T-helper 1 cell treated with Interleukin-12 subunit alpha and Interleukin-12 subunit beta and Interleukin-4 antibody, amounts not matched to agents 30 μg/mL and 1 μg/mL, for 36 hours (primary cell): ENCODE results near the gene SERPINB6.
"Not testable (repeated sequence)": the region's sequence is repeated elsewhere in the genome, so short reads cannot be mapped to it uniquely, and the experiment has no call there.

ENCODE experiments used
- H3K27ac Mint-ChIP-seq: one replicate; pipeline ENCODE4 v1.8.0; 2021; ENCODE audit warnings: mild to moderate bottlenecking, mixed read lengths
- H3K27me3 Mint-ChIP-seq: one replicate; pipeline ENCODE4 v1.8.0; 2021; ENCODE audit warnings: low read depth, mixed read lengths
- H3K36me3 Mint-ChIP-seq: one replicate; pipeline ENCODE4 v1.8.0; 2021; ENCODE audit warnings: low read depth, mixed read lengths
- H3K4me1 Mint-ChIP-seq: one replicate; pipeline ENCODE4 v1.8.0; 2021; ENCODE audit warnings: low read depth, mixed read lengths
- H3K4me3 Mint-ChIP-seq: one replicate; pipeline ENCODE4 v1.8.0; 2021; ENCODE audit warnings: mild to moderate bottlenecking, moderate library complexity, mixed read lengths
- H3K9me3 Mint-ChIP-seq: one replicate; pipeline ENCODE4 v1.8.0; 2021; ENCODE audit warnings: mixed read lengths

SERPINB6 gene

DNA sequence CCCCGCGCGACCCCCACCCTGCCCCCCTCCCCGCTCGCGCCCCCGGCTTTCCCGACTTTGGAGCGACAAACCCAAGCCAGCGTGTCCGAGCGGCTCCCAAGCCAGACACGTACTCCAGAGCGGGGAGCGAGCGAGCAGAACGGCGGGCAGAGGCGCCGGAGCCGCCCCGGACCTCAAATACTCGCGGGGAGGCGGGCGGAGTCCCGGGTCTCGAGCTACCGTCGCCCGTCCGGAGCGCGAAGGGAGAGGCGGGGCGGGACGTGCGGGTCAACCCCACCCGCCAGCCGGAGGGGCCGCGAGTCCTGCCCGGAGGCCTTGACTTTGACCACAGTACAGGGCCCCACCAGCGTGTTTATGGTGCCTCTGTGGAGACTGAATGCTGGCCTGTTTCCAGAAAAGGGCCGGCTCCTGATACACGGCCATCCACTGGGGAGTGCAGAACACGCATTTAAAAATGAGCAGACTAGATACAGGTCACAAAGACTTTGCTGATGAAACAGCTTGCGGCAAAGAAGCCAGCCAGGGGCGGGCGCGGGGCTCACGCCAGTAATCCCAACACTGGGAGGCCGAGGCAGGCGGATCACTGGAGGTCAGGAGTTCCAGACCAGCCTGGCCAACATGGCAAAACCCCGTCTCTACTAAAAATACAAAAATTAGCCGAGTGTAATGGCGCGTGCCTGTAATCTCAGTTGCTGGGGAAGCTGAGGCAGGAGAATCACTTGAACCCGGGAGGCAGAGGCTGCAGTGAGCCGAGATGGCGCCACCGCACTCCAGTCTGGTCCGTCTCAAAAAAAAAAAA, at the start of gene SERPINB6:
Gene SERPINB6, minus strand, starts transcription at position 148 of the 799 bp plus-strand sequence. CDS start 12,235 bp downstream, outside the sequence.
- Mint-ChIP-seq H3K27me3 (peaks cover 72% of the 10 kb centered on the region), H3K27ac (peak within 1 kb of the TSS; percentile 69), H3K4me3 (peak within 1 kb of the TSS; percentile 82), H3K36me3 (peaks cover 8% of the 10 kb centered on the region), H3K9me3 (no peaks in the 10 kb centered on the region), H3K4me1 (peaks cover 12% of the 10 kb centered on the region)

DNA sequence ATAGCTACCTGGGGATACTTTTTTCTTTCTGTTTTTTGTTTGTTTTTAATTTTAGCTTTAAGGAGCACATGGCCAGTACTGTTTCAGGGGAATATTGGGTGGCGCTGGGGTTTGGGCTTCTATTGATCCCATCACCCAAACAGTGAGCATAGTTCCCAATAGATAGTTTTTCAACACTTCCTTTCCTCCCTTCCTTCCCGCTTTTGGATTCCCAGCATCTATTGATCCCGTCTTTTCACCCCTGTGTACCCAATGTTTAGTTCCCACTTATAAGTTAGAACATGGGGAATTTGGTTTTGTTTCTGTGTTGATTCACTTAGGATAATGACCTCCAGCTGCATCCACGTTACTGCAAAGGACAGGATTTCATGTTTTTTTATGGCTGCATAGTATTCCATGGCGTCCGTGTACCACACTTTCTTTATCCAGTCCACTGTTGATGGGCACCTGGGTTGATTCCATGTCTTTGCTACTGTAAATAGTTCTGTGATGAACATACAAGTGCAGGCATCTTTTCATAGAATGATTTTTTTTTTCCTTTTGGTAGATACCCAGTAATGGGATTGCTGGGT, 48.5 kb upstream of the SERPINB6 start:
- H3K9me3 Mint-ChIP-seq = no peaks in the 10 kb centered on the region
- no peaks in the 10 kb centered on the region for H3K27me3 Mint-ChIP-seq
- H3K4me1 Mint-ChIP-seq = peaks cover 26% of the 10 kb centered on the region
- peaks cover 38% of the 10 kb centered on the region for H3K36me3 Mint-ChIP-seq
- H3K27ac Mint-ChIP-seq = peak overlapping the region; percentile 35
- no peak overlapping the region for H3K4me3 Mint-ChIP-seq

DNA sequence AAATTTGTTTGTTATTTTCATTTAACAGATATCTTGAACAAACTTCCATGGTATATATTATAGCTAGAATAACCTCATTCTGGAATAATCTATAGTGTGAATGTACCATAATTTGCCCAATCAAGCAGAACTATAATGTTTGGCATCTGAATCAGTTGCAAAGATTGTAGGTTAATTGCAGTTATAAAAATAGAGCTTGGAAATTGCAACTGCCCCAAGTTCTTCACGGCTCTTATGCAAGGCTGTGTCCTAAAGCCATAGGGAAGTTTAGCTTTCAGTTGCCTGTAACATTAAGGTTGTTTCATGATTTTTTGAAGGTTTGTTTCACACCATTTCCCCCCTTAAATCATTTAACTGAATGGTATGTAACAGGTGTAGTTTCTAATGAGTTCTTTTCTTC, 47.7 kb upstream of the SERPINB6 start:
- peaks cover 44% of the 10 kb centered on the region for H3K36me3 Mint-ChIP-seq
- no peak overlapping the region for H3K4me3 Mint-ChIP-seq
- H3K27ac Mint-ChIP-seq = no peak overlapping the region
- H3K27me3 Mint-ChIP-seq = no peaks in the 10 kb centered on the region
- H3K4me1 Mint-ChIP-seq = peaks cover 22% of the 10 kb centered on the region
- H3K9me3 Mint-ChIP-seq = no peaks in the 10 kb centered on the region

DNA sequence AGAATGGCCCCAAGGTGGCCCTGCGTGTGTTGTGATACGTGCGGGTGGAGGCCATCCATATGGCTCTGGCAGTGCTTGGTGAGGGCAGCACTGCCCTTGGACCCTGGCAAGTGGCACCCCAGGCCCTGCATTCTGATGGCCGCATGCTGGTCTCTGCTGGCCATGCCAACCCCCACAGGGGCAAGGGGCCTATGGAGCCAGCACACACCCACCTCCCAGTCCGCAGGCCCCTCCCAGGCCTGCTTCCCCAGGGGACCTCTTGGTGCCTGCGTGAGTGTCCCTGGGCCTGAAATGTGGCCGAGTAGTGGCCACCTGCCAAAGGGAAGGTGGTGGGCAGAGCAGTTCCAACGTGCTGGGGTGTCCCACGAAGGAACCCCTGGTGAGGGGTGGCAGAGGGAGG, 45.9 kb upstream of the SERPINB6 start:
- H3K27ac Mint-ChIP-seq = peak overlapping the region; percentile 15
- H3K36me3 Mint-ChIP-seq = peaks cover 49% of the 10 kb centered on the region
- H3K4me3 Mint-ChIP-seq = no peak overlapping the region
- peaks cover 8% of the 10 kb centered on the region for H3K9me3 Mint-ChIP-seq
- H3K27me3 Mint-ChIP-seq = no peaks in the 10 kb centered on the region
- H3K4me1 Mint-ChIP-seq = peaks cover 13% of the 10 kb centered on the region

DNA sequence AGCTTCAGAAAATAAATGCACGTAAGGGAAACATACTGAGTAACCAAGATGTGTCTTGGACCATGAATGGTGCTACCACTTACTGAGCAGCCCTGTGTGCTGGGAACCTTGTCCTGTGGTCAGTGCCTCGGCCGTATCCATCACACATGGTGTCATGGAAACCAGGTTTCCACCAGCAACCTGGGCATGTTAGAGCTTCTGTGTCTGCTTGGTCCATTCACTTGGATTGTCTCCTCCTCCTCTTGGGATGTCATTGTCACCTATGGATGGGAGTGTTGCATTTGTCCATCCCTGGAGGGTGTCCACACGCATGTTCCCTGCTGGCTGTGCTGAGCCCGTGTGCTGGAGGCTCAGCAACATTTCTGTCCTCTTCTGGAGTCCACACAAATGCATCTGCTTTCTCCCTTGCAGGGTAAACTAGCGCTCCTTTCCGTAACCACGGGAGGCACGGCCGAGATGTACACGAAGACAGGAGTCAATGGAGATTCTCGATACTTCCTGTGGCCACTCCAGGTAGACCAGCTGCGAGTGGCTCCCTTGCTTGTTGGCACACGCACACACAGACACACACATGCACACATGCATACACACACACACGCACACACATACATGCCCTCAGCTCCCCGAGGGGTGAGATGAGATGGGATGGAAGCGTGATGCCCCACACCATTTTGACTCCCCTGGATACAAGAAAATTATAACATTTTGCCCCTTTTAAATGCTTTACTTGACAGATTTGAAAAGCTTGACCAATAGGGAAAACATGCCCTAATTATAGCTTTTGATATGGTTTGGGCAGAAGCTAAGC, 45.3 kb upstream of the SERPINB6 start:
- Mint-ChIP-seq H3K36me3 (peaks cover 54% of the 10 kb centered on the region), H3K4me3 (no peak overlapping the region), H3K9me3 (peaks cover 14% of the 10 kb centered on the region), H3K4me1 (peaks cover 12% of the 10 kb centered on the region), H3K27me3 (no peaks in the 10 kb centered on the region), H3K27ac (no peak overlapping the region)

DNA sequence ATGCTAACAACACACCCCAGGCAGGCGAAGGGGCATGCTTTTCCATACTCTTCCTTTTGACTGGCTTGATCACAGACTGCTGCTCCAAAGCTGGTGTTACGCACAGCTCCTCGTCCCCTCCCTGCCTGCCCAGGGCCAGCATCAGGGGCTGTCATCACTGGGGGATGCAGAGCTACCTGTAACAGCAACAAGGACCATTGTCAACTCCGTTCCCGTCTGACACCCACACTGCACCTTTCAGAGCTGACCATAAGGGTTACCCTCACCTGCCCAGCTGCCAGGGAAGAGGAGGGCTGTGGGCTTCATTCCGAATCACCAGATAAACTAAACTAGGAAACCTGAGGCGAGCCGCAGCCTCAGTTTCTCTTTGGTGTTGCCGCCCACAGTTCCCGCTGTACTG, 43.8 kb upstream of the SERPINB6 start:
- peaks cover 10% of the 10 kb centered on the region for H3K4me1 Mint-ChIP-seq

DNA sequence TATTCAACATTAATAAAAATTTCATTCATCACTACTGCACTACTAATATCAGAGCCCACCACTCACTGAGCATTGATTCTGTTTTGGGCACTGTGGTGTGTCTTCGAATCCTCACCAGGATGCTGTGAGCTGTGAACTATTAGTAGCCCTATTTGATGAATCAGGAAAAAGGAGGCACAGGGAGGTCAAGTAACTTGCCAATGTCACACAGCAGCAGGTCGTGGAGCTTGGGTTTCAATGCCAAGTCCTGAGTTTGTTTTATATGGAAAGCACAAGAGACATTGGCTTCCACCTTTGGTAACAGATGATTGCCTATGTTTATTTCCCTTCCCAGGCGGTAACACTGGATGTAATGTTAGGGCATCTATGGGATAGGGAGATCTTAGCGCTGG, 43.3 kb upstream of the SERPINB6 start:
- no peak overlapping the region for H3K27ac Mint-ChIP-seq
- no peak overlapping the region for H3K4me3 Mint-ChIP-seq
- peaks cover 63% of the 10 kb centered on the region for H3K36me3 Mint-ChIP-seq
- H3K9me3 Mint-ChIP-seq = peaks cover 34% of the 10 kb centered on the region
- no peaks in the 10 kb centered on the region for H3K27me3 Mint-ChIP-seq
- peaks cover 6% of the 10 kb centered on the region for H3K4me1 Mint-ChIP-seq

More for the DNA sequence above, 43.8 kb upstream of the SERPINB6 start:
- Mint-ChIP-seq H3K9me3 (peaks cover 29% of the 10 kb centered on the region), H3K4me3 (no peak overlapping the region), H3K27ac (no peak overlapping the region), H3K36me3 (peaks cover 63% of the 10 kb centered on the region), H3K27me3 (no peaks in the 10 kb centered on the region)

DNA sequence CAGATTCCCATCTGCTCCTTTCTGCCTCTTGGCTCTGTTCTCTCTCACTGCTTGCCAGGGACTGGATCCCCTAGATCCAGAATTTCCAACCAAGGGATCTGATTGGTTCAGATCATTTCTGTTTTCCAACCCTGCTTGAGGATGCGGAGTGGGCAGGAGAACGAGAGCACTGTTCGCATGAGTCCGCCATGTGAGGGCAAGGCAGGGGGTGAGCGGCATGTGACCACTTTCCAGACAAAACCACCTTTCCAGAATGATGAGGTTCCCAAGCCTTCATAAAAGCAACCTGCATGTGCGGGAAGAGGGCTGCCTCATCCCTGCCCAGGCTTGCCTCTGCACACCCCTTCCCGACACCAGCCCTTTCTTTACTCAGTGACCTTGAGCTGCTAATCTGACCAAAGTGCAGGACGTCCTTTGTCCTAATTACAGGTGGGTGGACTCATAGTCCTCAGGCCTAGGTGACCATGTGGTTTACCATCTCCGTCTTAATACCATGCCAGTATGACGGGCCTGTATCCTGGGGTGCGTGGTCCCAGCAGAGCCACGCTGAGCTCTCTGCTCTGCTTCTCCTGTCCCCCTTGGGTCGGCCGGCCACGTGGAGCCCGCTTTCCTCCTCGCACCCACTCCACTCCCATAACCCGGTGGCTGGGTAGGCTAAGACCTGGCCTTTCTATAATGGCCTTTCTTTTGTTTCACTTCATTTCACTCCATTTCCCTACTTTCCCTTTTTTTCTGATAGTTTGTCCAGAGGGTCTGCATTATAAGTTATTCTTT, 42.7 kb upstream of the SERPINB6 start:
- Mint-ChIP-seq H3K4me3 (no peak overlapping the region), H3K27me3 (no peaks in the 10 kb centered on the region), H3K9me3 (peaks cover 40% of the 10 kb centered on the region), H3K27ac (no peak overlapping the region), H3K36me3 (peaks cover 64% of the 10 kb centered on the region), H3K4me1 (peaks cover 5% of the 10 kb centered on the region)

DNA sequence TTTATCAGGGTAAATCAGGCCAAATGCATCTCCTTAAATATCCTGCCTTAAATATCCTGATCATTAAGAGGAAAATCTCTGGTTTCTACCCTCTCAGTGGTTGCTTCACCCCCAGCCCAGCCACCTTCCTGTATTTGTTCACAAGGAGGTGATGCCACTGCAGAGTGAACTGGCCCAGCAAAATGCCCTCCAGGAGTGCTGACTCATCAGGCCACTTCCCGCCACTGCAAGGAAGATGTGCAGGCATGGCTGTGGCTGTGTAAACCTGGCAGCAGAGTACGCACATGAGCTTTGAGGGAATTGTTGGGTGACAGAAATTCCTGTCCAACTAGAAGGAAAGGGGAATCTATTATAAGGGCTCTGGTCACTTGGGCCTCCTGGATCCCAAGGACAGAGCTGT, 42.1 kb upstream of the SERPINB6 start:
- H3K9me3 Mint-ChIP-seq = peaks cover 40% of the 10 kb centered on the region
- H3K27me3 Mint-ChIP-seq = no peaks in the 10 kb centered on the region
- H3K4me1 Mint-ChIP-seq = peaks cover 5% of the 10 kb centered on the region
- H3K36me3 Mint-ChIP-seq = peaks cover 68% of the 10 kb centered on the region
- H3K27ac Mint-ChIP-seq = no peak overlapping the region
- no peak overlapping the region for H3K4me3 Mint-ChIP-seq

DNA sequence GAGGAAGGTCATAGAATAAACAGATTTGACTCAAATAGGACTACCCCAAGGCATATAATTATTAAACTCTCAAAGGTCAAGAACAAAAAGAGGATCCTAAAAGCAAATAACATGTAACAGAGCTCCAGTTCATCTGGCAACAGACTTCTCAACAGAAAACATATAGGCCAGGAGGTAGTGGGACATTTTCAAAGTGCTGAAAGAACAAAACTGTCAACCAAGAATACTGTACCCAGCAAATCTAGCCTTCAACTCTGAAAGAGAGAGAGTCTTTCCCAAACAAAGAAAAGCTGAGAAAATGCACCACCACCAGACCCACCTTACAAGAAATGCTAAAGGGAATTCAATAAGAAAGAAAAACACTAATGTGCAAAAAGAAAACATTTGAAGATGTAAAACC, 40.2 kb upstream of the SERPINB6 start:
- Mint-ChIP-seq H3K4me1 (peaks cover 5% of the 10 kb centered on the region), H3K36me3 (peaks cover 82% of the 10 kb centered on the region), H3K27ac (no peak overlapping the region), H3K27me3 (no peaks in the 10 kb centered on the region), H3K9me3 (peaks cover 40% of the 10 kb centered on the region), H3K4me3 (no peak overlapping the region)

DNA sequence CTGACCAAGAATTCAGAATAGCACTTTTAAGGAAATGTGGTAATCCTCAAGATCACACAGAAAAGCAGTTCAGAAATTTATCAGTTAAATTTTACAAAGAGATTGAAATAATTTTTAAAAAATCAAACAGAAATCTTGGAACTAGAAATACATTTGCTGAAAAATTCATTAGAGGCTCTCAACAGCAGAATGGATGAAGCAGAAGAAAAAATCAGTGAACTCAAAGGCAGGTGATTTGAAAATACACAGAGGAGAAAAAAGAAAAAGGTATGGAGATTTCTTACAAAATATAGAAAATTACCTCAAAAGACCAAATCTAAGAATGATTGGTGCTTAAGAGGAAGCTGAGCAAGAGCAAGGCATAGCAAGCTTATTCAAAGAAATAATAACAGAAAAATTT, 39.8 kb upstream of the SERPINB6 start:
- H3K27ac Mint-ChIP-seq = no peak overlapping the region
- no peak overlapping the region for H3K4me3 Mint-ChIP-seq
- peaks cover 86% of the 10 kb centered on the region for H3K36me3 Mint-ChIP-seq
- peaks cover 40% of the 10 kb centered on the region for H3K9me3 Mint-ChIP-seq
- peaks cover 5% of the 10 kb centered on the region for H3K4me1 Mint-ChIP-seq
- no peaks in the 10 kb centered on the region for H3K27me3 Mint-ChIP-seq

DNA sequence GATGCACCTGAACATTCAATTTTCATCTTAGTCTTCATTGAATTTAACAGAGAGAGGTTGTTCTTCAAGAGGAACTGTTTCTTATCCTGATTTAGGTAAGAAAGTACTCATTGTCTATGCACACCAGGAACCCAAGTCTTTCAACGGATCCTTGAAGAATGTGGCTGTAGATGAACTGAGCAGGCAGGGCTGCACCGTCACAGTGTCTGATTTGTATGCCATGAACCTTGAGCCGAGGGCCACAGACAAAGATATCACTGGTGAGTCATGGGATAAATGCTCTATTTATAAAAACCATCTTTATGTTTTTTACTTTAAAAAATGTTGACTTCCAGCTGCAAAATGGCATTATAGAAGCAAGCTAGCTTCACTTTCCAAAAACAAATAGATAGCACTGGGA, 38.6 kb upstream of the SERPINB6 start:
- Mint-ChIP-seq H3K27me3 (no peaks in the 10 kb centered on the region), H3K4me3 (no peak overlapping the region), H3K36me3 (peaks cover 87% of the 10 kb centered on the region), H3K9me3 (peaks cover 40% of the 10 kb centered on the region), H3K27ac (no peak overlapping the region), H3K4me1 (peaks cover 5% of the 10 kb centered on the region)

DNA sequence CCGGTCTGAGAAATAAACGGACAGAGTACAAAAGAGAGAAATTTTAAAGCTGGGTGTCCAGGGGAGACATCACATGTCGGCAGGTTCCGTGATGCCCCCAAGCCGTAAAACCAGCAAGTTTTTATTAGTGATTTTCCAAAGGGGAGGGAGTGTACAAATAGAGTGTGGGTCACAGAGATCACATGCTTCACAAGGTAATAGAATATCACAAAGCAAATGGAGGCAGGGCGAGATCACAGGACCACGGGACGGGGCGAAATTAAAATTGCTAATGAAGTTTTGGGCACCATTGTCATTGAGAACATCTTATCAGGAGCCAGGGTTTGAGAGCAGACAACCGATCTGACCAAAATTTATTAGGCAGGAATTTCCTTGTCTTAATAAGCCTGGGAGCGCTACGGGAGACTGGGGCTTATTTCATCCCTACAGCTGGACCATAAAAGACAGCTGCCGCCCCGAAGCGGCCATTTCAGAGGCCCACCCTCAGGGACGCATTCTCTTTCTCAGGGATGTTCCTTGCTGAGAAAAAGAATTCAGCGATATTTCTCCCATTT, 37.4 kb upstream of the SERPINB6 start:
- not testable (repeated sequence) for H3K27me3 Mint-ChIP-seq, H3K4me3 Mint-ChIP-seq, H3K27ac Mint-ChIP-seq, H3K4me1 Mint-ChIP-seq
- H3K9me3 Mint-ChIP-seq = peaks cover 40% of the 10 kb centered on the region
- H3K36me3 Mint-ChIP-seq = peaks cover 83% of the 10 kb centered on the region

DNA sequence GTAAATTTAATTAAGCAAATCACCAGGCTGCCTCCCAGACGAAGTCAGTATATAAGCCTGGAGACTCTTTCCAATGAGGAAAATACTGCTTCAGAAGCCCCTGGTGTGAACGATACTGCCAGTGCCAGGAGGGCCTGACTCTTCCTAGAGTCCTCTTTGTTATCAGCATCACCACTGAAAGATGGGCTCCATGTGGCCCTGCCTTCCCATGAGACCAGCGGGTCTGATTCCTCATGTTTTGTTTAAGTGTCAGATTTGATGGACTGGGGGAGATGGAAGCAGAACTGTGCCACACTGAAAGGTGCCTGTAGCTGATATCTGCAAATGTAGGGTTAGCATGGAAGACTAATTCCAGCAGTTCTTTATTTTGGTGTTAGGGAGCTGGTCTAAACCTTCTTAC, 36.2 kb upstream of the SERPINB6 start:
- H3K9me3 Mint-ChIP-seq = peaks cover 34% of the 10 kb centered on the region
- no peaks in the 10 kb centered on the region for H3K27me3 Mint-ChIP-seq
- peaks cover 77% of the 10 kb centered on the region for H3K36me3 Mint-ChIP-seq
- no peak overlapping the region for H3K27ac Mint-ChIP-seq
- H3K4me3 Mint-ChIP-seq = no peak overlapping the region
- H3K4me1 Mint-ChIP-seq = peaks cover 6% of the 10 kb centered on the region
